GM12878 (cell line): ENCODE data around the gene ZNF775. TPM values are rescaled to one million over a fixed set of nuclear protein-coding genes. Genes with fewer than 3 reads are reported as not detected.
A peak's percentile ranks its signal among the peaks of the same experiment; 100 is the strongest.

Experiments used
- ATAC-seq: fragments of 200-7000 bp; cut with Tn5 transposase; 3 replicates; pipeline ENCODE4 v1.9.1; 2020; ENCODE audit warnings: mild to moderate bottlenecking, moderate library complexity
- BruUV-seq: library from RNA; stranded (reverse); fragments of 400-500 nt; replicated peaks from 2 replicates; lab custom pipeline; 2021; lab: Mats Ljungman, UMichigan
- CTCF ChIA-PET: fragments of 300-600 bp; sonication (Branson Sonifier 250); formaldehyde crosslinking; extraction: SDS; loops from one replicate; lab custom pipeline; 2021; ENCODE audit warnings: inconsistent platforms; lab: Yijun Ruan, JAX
- POLR2A ChIA-PET: fragments of 350-600 bp; formaldehyde crosslinking; extraction: SDS; loops from one replicate; lab custom pipeline; 2021; ENCODE audit warnings: inconsistent platforms; lab: Charles Lee
- RAD21 ChIA-PET: fragments of 300-600 bp; sonication (Branson Sonifier 250); formaldehyde crosslinking; loops from one replicate; lab custom pipeline; 2023; ENCODE audit warnings: antibody characterized with exemption; ENCODE audit not compliant: unreplicated experiment; lab: Charles Lee
- SMC1A ChIA-PET: fragments of 300-600 bp; sonication (Branson Sonifier 250); formaldehyde crosslinking; loops from one replicate; lab custom pipeline; 2023; ENCODE audit not compliant: unreplicated experiment, uncharacterized antibody; lab: Charles Lee
- DNase-seq: peaks from one replicate; pipeline ENCODE4 v3.0.0-alpha.2; 2011; ENCODE audit warnings: low read depth, low spot score
- FAIRE-seq: peaks from 3 replicates; lab custom pipeline; 2011; peaks lifted over from hg19 to GRCh38; lab: Jason Lieb, UNC
- H2AFZ ChIP-seq: 2 replicates; pipeline ENCODE4 v1.6.0; 2011; ENCODE audit warnings: low read depth, low read length, control low read depth; ENCODE audit not compliant: control insufficient read depth
- H3K27ac ChIP-seq: 2 replicates; pipeline ENCODE4 v1.5.1; 2011; ENCODE audit warnings: control low read depth; ENCODE audit not compliant: control insufficient read depth, insufficient read depth
- H3K27me3 ChIP-seq, 2 experiments: replicated peaks in 1 of 2; 2 replicates each; pipeline versions ENCODE4 v1.6.0 to v1.6.1; 2011; ENCODE audit warnings: low read length in 1 of 2; ENCODE audit not compliant: control insufficient read depth in 2 of 2, insufficient read depth in 2 of 2
- H3K36me3 ChIP-seq, 2 experiments: 2 replicates each; pipeline ENCODE4 v1.5.1; 2011; ENCODE audit warnings: low read length in 1 of 2; ENCODE audit not compliant: control insufficient read depth in 2 of 2, insufficient read depth in 2 of 2
- H3K4me1 ChIP-seq: 2 replicates; pipeline ENCODE4 v1.6.1; 2011; ENCODE audit warnings: mild to moderate bottlenecking, low read length, moderate library complexity, mixed read lengths; ENCODE audit not compliant: control insufficient read depth, insufficient read depth
- H3K4me2 ChIP-seq: 2 replicates; pipeline ENCODE4 v1.6.0; 2011; ENCODE audit warnings: control low read depth; ENCODE audit not compliant: control insufficient read depth, insufficient read depth
- H3K4me3 ChIP-seq: fragments of 200-600 bp; sonication (generic); 2 replicates; pipeline ENCODE4 v1.5.1; 2016
- H3K79me2 ChIP-seq: 2 replicates; pipeline ENCODE4 v1.6.0; 2011; ENCODE audit warnings: low read length; ENCODE audit not compliant: control insufficient read depth, insufficient read depth
- H3K9ac ChIP-seq: 2 replicates; pipeline ENCODE4 v1.8.0; 2011; ENCODE audit warnings: low read length, control low read depth, mixed read lengths; ENCODE audit not compliant: control insufficient read depth, insufficient read depth
- H3K9me3 ChIP-seq: replicated peaks from 3 replicates; pipeline ENCODE4 v1.5.1; 2011; ENCODE audit warnings: mild to moderate bottlenecking, low read length; ENCODE audit not compliant: control insufficient read depth, insufficient read depth
- H4K20me1 ChIP-seq: 2 replicates; pipeline ENCODE4 v1.6.0; 2011; ENCODE audit not compliant: control insufficient read depth, insufficient read depth
- BACH1 ChIP-seq: fragments of 450-650 bp; IDR thresholded peaks from 2 replicates; pipeline ENCODE4 v1.6.1; 2017; ENCODE audit warnings: mild to moderate bottlenecking, borderline replicate concordance
- BMI1 ChIP-seq: fragments of 450-650 bp; IDR thresholded peaks from 2 replicates; pipeline ENCODE4 v1.6.1; 2016; ENCODE audit warnings: mild to moderate bottlenecking, moderate library complexity, borderline replicate concordance
- BRCA1 ChIP-seq: IDR thresholded peaks from 2 replicates; pipeline ENCODE4 v1.6.1; 2011; ENCODE audit warnings: low read depth, low read length, improper control_type of control experiment
- E2F4 ChIP-seq: IDR thresholded peaks from 2 replicates; pipeline ENCODE4 v1.6.1; 2012; ENCODE audit warnings: low read depth, low read length, improper control_type of control experiment
- E2F8 ChIP-seq: fragments of 450-650 bp; IDR thresholded peaks from 2 replicates; pipeline ENCODE4 v1.6.1; 2018; ENCODE audit warnings: mild to moderate bottlenecking, low read depth, moderate library complexity; ENCODE audit not compliant: partially characterized antibody
- HSF1 ChIP-seq: fragments of 150-350 bp; IDR thresholded peaks from 2 replicates; pipeline ENCODE4 v1.6.1; 2014; ENCODE audit warnings: mild to moderate bottlenecking, low read depth, low read length
- IRF5 ChIP-seq: fragments of 450-650 bp; IDR thresholded peaks from 2 replicates; pipeline ENCODE4 v1.6.1; 2017; ENCODE audit warnings: borderline replicate concordance
- MYC ChIP-seq: IDR thresholded peaks from 2 replicates; pipeline ENCODE4 v1.6.1; 2011; ENCODE audit warnings: mild to moderate bottlenecking, low read length, moderate library complexity, inconsistent platforms; ENCODE audit not compliant: insufficient read depth, insufficient replicate concordance, insufficient read length, severe bottlenecking
- NR2C1 ChIP-seq: fragments of 450-650 bp; IDR thresholded peaks from 2 replicates; pipeline ENCODE4 v1.6.1; 2017; ENCODE audit warnings: antibody characterized with exemption, mild to moderate bottlenecking, moderate library complexity
- NR2C2 ChIP-seq: IDR thresholded peaks from 2 replicates; pipeline ENCODE4 v1.6.1; 2011; ENCODE audit warnings: borderline replicate concordance, low read depth; ENCODE audit not compliant: control insufficient read depth, insufficient read length
- NR2F1 ChIP-seq: fragments of 450-650 bp; conservative IDR thresholded peaks from 2 replicates; pipeline ENCODE4 v1.6.1; 2017; ENCODE audit warnings: mild to moderate bottlenecking
- NRF1 ChIP-seq: conservative IDR thresholded peaks from 2 replicates; pipeline ENCODE4 v1.6.1; 2011; ENCODE audit warnings: mild to moderate bottlenecking, low read depth, low read length, improper control_type of control experiment
- RAD51 ChIP-seq: fragments of 450-650 bp; IDR thresholded peaks from 2 replicates; pipeline ENCODE4 v1.6.1; 2016; ENCODE audit warnings: moderate library complexity, mild to moderate bottlenecking, inconsistent platforms
- STAT1 ChIP-seq: fragments of 450-650 bp; conservative IDR thresholded peaks from 2 replicates; pipeline ENCODE4 v1.6.1; 2014; ENCODE audit warnings: antibody characterized with exemption, mild to moderate bottlenecking
- WGBS: methylation state at CpG from one replicate; pipeline ENCODE4 v1.1.6; 2016; ENCODE audit warnings: low lambda C conversion rate; ENCODE audit not compliant: insufficient replicate concordance, insufficient coverage; ENCODE audit errors: missing lambda C conversion rate; 5-methylcytosine and 5-hydroxymethylcytosine counted together
- in situ Hi-C: fragments of 300-500 bp; cut with MboI; formaldehyde crosslinking; loops from 9 replicates; pipeline ENCODE4 v1.14.3; 2018; ENCODE audit warnings: mixed read lengths
- intact Hi-C: fragments of 100-400 bp; cut with micrococcal nuclease; formaldehyde crosslinking; loops from one replicate; pipeline ENCODE4 v1.14.2; 2022; ENCODE audit not compliant: unreplicated experiment
- polyA plus RNA-seq, 11 experiments: library from polyadenylated mRNA; depleted of rRNA in 4 of 11; unstranded in 6 of 11; stranded (reverse) in 5 of 11; fragments of >200 nt; fragmentation: Nextera tagmentation in 4 of 11; fragmentation: Illumina TruSeq in 1 of 11; extraction: Ambion mirVana in 4 of 11; extraction: Trizol in 1 of 11; gene quantifications; 1 replicate in 1 of 11; 2 replicates in 10 of 11; pipeline versions ENCODE4 v1.2.1 to v1.2.3, GENCODE V29; 2011 to 2016; ENCODE audit warnings: inconsistent platforms in 2 of 11, missing spikeins in 2 of 11, low read depth in 1 of 11
- total RNA-seq, 4 experiments: library from RNA; depleted of rRNA in 3 of 4; stranded (reverse); fragments of >200 nt in 3 of 4; fragmentation: Illumina TruSeq in 1 of 4; extraction: Trizol in 1 of 4; gene quantifications; 2 replicates each; pipeline versions ENCODE4 v1.2.1 to v1.2.3, GENCODE V29; 2013 to 2021

ZNF775 gene
- total and polyA plus RNA-seq, 10 of the 15 experiments (the other 5 are each of a cell fraction or from before 2014, with no cell fraction given) = 0.05 to 14.3 (median 2.1) TPM

GRCh38 chr7:150420242-150420641 lies 41.1 kb downstream of the ZNF775 start (continued):
- no peak for TF ChIP-seq E2F8
- no peak for TF ChIP-seq RAD51
- TF ChIP-seq MYC = no peak
- TF ChIP-seq NR2C2 = no peak
- TF ChIP-seq NR2F1 = no peak

- RAD21 ChIA-PET = interaction anchor here (1.0 to 1.8 kb wide), 7 partner anchors 12 to 135 kb away, joined by 3 to 14 read pairs (median 4); no protein-coding TSS in a partner anchor
- intact Hi-C loops = loop anchor here (1.0 kb wide), 3 partner anchors 41 to 135 kb away; no protein-coding TSS in a partner anchor
- CTCF ChIA-PET = interaction anchor here (0.6 to 2.5 kb wide), 24 partner anchors 10 to 365 kb away, joined by 3 to 21 read pairs (median 4); partner anchors contain the start of gene REPIN1
- no peak for TF ChIP-seq HSF1
- TF ChIP-seq STAT1 = no peak
- no peak for TF ChIP-seq IRF5
- no peak for TF ChIP-seq BRCA1
- no peak for TF ChIP-seq NR2C1
- no peak for TF ChIP-seq E2F4
- TF ChIP-seq BMI1 = no peak
- TF ChIP-seq BACH1 = no peak
- TF ChIP-seq NRF1 = no peak
Measured at GRCh38 chr7:150420987-150421674, 42.0 kb downstream of the ZNF775 start.

More at GRCh38 chr7:150420987-150421674, 42.0 kb downstream of the ZNF775 start:
- peak; percentile 100 for ATAC-seq
- no peaks in the 10 kb centered on the region for H4K20me1 ChIP-seq
- H3K27ac ChIP-seq = no peak overlapping the region
- POLR2A ChIA-PET = interaction anchor here (0.8 kb wide), 1 partner anchor 43 kb away, joined by 4 read pairs; no protein-coding TSS in a partner anchor
- in situ Hi-C loops = loop anchor here (25.0 kb wide), 1 partner anchor 359 kb away; no protein-coding TSS in a partner anchor
- H3K9ac ChIP-seq = no peak overlapping the region; the same call in 1 of the 2 replicates
- peak overlapping the region; percentile 72 for H2AFZ ChIP-seq
- H3K4me2 ChIP-seq = peak overlapping the region; percentile 44; the same call in 1 of the 2 replicates
- H3K4me1 ChIP-seq = peaks cover 2% of the 10 kb centered on the region; the same call in 1 of the 2 replicates
- H3K27me3 ChIP-seq = no peaks in the 10 kb centered on the region
- H3K79me2 ChIP-seq = no peaks in the 10 kb centered on the region
- no peaks in the 10 kb centered on the region for H3K9me3 ChIP-seq
- H3K36me3 ChIP-seq = no peaks in the 10 kb centered on the region
- FAIRE-seq = peak; percentile 57
- 14% methylated on average over 27 of the region's 27 CpGs for WGBS
- H3K4me3 ChIP-seq = no peak overlapping the region
- DNase-seq = no peak
- SMC1A ChIA-PET = interaction anchor here (0.6 to 2.0 kb wide), 11 partner anchors 8 to 68 kb away, joined by 3 to 11 read pairs (median 4); partner anchors contain the start of gene GIMAP8
- no TSS peak for BruUV-seq
